BLaER1 treated with 17β-estradiol and CSF1 and Interleukin-3, amounts not matched to agents 10 nM and 100 nM (cell line): Measurements from ENCODE around the gene CERS6.

Experiments
- H3K27ac ChIP-seq, 11 experiments: shearing (Covaris generic); formaldehyde crosslinking; 2 replicates each; pipeline ENCODE4 v1.8.1; 2022
- H3K27me3 ChIP-seq, 11 experiments: shearing (Covaris generic); formaldehyde crosslinking; 2 replicates each; pipeline ENCODE4 v1.8.1; 2022
- H3K36me3 ChIP-seq, 11 experiments: shearing (Covaris generic); formaldehyde crosslinking; 2 replicates each; pipeline ENCODE4 v1.8.1; 2022
- H3K4me1 ChIP-seq, 10 experiments: shearing (Covaris generic); formaldehyde crosslinking; 2 replicates each; pipeline ENCODE4 v1.8.1; 2022
- H3K4me2 ChIP-seq, 11 experiments: shearing (Covaris generic); formaldehyde crosslinking; 2 replicates each; pipeline ENCODE4 v1.8.1; 2022
- H3K4me3 ChIP-seq, 10 experiments: shearing (Covaris generic); formaldehyde crosslinking; 2 replicates each; pipeline ENCODE4 v1.8.1; 2022
- H3K9ac ChIP-seq, 11 experiments: shearing (Covaris generic); formaldehyde crosslinking; 2 replicates each; pipeline ENCODE4 v1.8.1; 2022
- H3K9me3 ChIP-seq, 11 experiments: shearing (Covaris generic); formaldehyde crosslinking; replicated peaks in 1 of 11; 2 replicates each; pipeline ENCODE4 v1.8.1; 2022
- H4K20me1 ChIP-seq, 11 experiments: shearing (Covaris generic); formaldehyde crosslinking; 2 replicates each; pipeline ENCODE4 v1.8.1; 2022
- Cebpa-rat ChIP-seq, 11 experiments: shearing (Covaris generic); IDR thresholded peaks; 2 replicates each; pipeline ENCODE4 v1.8.1; 2022

CERS6 gene

DNA sequence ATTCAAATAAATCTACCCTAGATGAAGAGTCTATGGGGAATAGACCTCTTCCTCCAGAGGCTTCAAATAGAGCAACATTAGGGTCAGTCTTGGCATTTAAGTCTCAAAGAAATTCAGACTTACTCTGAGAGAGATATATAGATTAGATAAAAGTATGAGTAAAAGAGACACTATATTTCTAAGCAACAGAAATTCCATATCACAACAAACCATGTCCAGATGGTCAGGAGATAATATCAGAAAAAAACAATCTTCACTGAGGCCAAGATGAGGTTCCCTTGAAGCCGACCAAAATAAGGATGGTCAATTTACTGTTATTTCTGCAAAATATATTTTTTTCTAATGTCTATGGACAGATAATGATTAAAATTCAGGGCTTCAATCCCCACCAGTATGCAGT, 257.3 kb downstream of the CERS6 start:
- H3K36me3 ChIP-seq = peaks cover 9 to 50% (median 36%) of the 10 kb centered on the region in 11 experiments; a peak in 20 of 22 replicates
- peak overlapping the region in 3 of 11 experiments; percentile 33 to 72 (median 63); a peak in 5 of 22 replicates for H3K4me2 ChIP-seq
- H3K9ac ChIP-seq = no peak overlapping the region
- no peaks in the 10 kb centered on the region for H3K27me3 ChIP-seq
- H3K4me1 ChIP-seq = peaks cover 0 to 36% (median 25%) of the 10 kb centered on the region in 10 experiments; a peak in 16 of 20 replicates
- no peak overlapping the region for H3K4me3 ChIP-seq
- TF ChIP-seq Cebpa-rat (IDR thresholded peaks at IDR 0.05) = no peak
- no peak overlapping the region for H3K27ac ChIP-seq
- no peaks in the 10 kb centered on the region for H3K9me3 ChIP-seq
- H4K20me1 ChIP-seq = peaks cover 0 to 6% (median 0%) of the 10 kb centered on the region in 11 experiments; a peak in 1 of 22 replicates

DNA sequence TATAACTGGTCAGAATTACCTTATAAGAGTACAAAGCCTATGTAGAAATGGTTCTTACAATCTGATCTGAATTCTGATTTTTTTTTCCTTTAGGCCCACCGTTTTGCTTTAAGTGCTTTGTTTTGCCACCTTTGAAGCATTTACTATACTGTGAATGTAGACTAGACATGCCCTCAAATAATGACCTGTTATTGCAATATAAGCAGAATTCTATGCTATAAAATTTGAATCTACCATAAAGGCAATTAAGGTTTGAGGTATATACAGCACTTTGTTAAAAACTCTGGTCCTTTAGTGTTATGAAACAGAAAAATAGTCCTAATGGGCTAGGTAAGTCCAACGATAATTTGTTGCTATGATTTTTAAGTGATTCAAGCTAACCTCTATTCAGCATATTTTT, 259.8 kb downstream of the CERS6 start:
- no peak overlapping the region for H3K9ac ChIP-seq
- H3K4me3 ChIP-seq = no peak overlapping the region
- H3K36me3 ChIP-seq = peaks cover 35 to 74% (median 61%) of the 10 kb centered on the region in 11 experiments
- peaks cover 0 to 32% (median 21%) of the 10 kb centered on the region in 10 experiments; a peak in 16 of 20 replicates for H3K4me1 ChIP-seq
- H4K20me1 ChIP-seq = peaks cover 0 to 6% (median 0%) of the 10 kb centered on the region in 11 experiments; a peak in 1 of 22 replicates
- no peak overlapping the region for H3K4me2 ChIP-seq
- peaks cover 0 to 6% (median 0%) of the 10 kb centered on the region in 11 experiments; a peak in 5 of 22 replicates for H3K9me3 ChIP-seq
- H3K27ac ChIP-seq = no peak overlapping the region
- TF ChIP-seq Cebpa-rat (IDR thresholded peaks at IDR 0.05) = no peak
- no peaks in the 10 kb centered on the region for H3K27me3 ChIP-seq

DNA sequence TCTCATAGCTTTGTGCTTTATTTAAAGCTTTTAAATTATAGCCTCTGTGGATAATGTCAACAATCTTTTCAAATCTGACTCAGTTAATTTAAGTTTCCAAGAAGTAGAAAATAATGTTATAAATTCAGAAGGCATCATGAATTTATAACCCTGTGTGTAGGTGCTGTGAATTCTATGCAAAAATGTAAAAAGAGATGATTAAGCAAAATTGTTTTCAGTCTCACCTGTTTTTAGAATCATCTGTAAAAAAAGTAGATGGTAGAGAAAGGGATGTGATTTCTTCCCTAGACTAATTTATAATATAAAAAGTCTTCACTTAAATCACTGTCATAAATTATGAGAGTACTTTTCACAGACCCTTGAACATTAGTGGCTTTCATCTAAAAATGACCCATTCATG, 260.8 kb downstream of the CERS6 start:
- Histone ChIP-seq H3K27ac (peak overlapping the region in 4 of 11 experiments; percentile 37 to 47 (median 42); a peak in 6 of 22 replicates), H3K4me2 (no peak overlapping the region), H3K9me3 (peaks cover 0 to 7% (median 0%) of the 10 kb centered on the region in 11 experiments; a peak in 5 of 22 replicates), H3K27me3 (no peaks in the 10 kb centered on the region), H3K4me3 (no peak overlapping the region), H3K4me1 (peaks cover 0 to 23% (median 12%) of the 10 kb centered on the region in 10 experiments; a peak in 14 of 20 replicates), H3K36me3 (peaks cover 45 to 82% (median 69%) of the 10 kb centered on the region in 11 experiments), H4K20me1 (peaks cover 0 to 3% (median 0%) of the 10 kb centered on the region in 11 experiments; a peak in 1 of 22 replicates), H3K9ac (no peak overlapping the region)
- no peak for TF ChIP-seq Cebpa-rat (IDR thresholded peaks at IDR 0.05)

DNA sequence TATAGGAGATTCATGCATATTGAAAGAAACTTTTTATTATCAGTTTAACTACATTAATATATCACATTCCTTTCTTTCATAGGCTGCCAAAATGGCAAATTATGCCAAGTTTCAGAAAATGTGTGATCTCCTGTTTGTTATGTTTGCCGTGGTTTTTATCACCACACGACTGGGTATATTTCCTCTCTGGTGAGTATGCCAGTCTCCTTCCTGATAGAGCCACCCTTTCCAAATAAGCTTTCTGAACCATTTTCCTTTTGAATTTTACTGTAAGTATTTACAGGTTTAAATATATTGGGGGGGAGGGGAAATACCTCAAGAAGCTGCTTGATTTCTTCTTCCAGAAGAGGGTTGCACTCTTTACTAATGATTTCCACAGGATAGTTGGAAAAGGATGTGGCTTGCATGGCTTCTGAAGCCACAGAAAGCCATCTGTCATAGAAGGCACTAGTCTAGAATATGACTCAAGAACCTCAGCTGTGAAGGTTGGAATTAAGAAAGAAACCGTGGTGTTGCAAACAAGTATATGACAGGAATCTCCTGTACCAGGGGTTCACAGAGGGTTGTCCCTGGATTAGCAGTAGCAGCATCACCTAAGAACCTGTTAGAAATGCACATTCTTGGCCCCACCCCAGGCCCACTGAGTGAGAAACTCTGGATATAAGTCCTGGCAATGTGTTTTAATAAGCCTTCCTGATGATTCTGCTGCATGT, 261.9 kb downstream of the CERS6 start:
- no peak overlapping the region for H3K9ac ChIP-seq
- no peaks in the 10 kb centered on the region for H4K20me1 ChIP-seq
- peak overlapping the region in 2 of 11 experiments; percentile 12 to 20; a peak in 2 of 22 replicates for H3K4me2 ChIP-seq
- peak overlapping the region in 6 of 11 experiments; percentile 17 to 48 (median 42); a peak in 10 of 22 replicates for H3K27ac ChIP-seq
- H3K27me3 ChIP-seq = no peaks in the 10 kb centered on the region
- peaks cover 0 to 13% (median under 1%) of the 10 kb centered on the region in 11 experiments; a peak in 5 of 22 replicates for H3K9me3 ChIP-seq
- TF ChIP-seq Cebpa-rat (IDR thresholded peaks at IDR 0.05) = peak in 1 of 11 experiments; percentile 35; a peak in 2 of 22 replicates
- H3K36me3 ChIP-seq = peaks cover 56 to 94% (median 80%) of the 10 kb centered on the region in 11 experiments
- no peak overlapping the region for H3K4me3 ChIP-seq
- H3K4me1 ChIP-seq = peaks cover 0 to 12% (median 4%) of the 10 kb centered on the region in 10 experiments; a peak in 11 of 20 replicates

DNA sequence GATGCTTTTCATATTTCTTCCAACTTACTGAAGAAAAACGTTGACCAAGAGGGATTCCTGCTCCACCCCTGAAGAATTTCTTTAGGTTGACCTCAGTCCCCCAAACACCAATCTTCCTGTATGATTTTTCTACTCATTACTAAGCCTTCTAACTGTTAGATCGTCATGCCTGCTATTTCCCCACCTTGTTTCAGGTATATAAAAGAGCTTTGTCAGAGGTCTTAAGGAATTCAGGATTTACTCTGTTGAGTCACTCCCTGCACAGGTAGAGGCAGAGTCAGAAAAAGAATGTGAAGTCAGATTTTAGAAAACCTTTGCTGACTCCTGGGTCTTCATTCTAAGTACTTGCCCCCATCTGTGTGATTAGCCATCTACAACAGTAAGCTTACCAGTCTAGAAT, 262.6 kb downstream of the CERS6 start:
- H3K4me2 ChIP-seq = no peak overlapping the region
- H4K20me1 ChIP-seq = no peaks in the 10 kb centered on the region
- no peak overlapping the region for H3K9ac ChIP-seq
- H3K9me3 ChIP-seq = peaks cover 0 to 16% (median 4%) of the 10 kb centered on the region in 11 experiments; a peak in 6 of 22 replicates
- H3K4me3 ChIP-seq = no peak overlapping the region
- H3K27me3 ChIP-seq = no peaks in the 10 kb centered on the region
- peaks cover 62 to 97% (median 87%) of the 10 kb centered on the region in 11 experiments for H3K36me3 ChIP-seq
- peaks cover 0 to 10% (median 2%) of the 10 kb centered on the region in 10 experiments; a peak in 4 of 20 replicates for H3K4me1 ChIP-seq
- H3K27ac ChIP-seq = peak overlapping the region in 5 of 11 experiments; percentile 4 to 48 (median 34); a peak in 6 of 22 replicates
- TF ChIP-seq Cebpa-rat (IDR thresholded peaks at IDR 0.05) = no peak

- H3K4me3 ChIP-seq = no peak overlapping the region
- H3K27me3 ChIP-seq = no peaks in the 10 kb centered on the region
- no peak overlapping the region for H3K4me2 ChIP-seq
- no peak overlapping the region for H3K27ac ChIP-seq
- peaks cover 65 to 97% (median 86%) of the 10 kb centered on the region in 11 experiments for H3K36me3 ChIP-seq
- H4K20me1 ChIP-seq = no peaks in the 10 kb centered on the region
- peaks cover 0 to 10% (median 2%) of the 10 kb centered on the region in 10 experiments; a peak in 4 of 20 replicates for H3K4me1 ChIP-seq
- no peak overlapping the region for H3K9ac ChIP-seq
- H3K9me3 ChIP-seq = peaks cover 0 to 19% (median 4%) of the 10 kb centered on the region in 11 experiments; a peak in 6 of 22 replicates
- TF ChIP-seq Cebpa-rat (IDR thresholded peaks at IDR 0.05) = no peak
These were observed 263.4 kb downstream of the CERS6 start for GRCh38 chr2:168719446-168719845.

DNA sequence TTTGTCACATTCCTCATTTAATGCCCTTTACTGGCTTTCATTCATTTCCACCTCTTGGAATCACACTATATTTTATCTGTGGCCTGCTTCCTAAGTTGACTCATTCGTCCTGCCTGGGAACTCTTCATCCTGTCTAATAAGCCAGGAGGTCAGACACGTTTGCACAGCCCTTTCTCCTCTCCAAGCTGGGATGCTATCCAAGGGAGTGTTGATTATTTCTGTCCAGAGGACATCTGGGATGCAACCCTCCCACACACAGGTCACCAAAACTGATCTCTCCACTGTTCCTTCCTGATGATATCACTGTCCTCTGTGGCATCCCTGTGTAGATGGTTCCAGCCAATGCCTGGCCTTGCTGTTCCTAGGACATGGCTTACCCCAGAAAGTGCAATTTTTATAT, 266.5 kb downstream of the CERS6 start:
- Histone ChIP-seq H3K27ac (no peak overlapping the region), H3K27me3 (no peaks in the 10 kb centered on the region), H3K4me2 (no peak overlapping the region), H3K4me3 (no peak overlapping the region), H4K20me1 (no peaks in the 10 kb centered on the region), H3K9ac (no peak overlapping the region), H3K9me3 (peaks cover 0 to 19% (median 4%) of the 10 kb centered on the region in 11 experiments; a peak in 6 of 22 replicates), H3K36me3 (peaks cover 69 to 97% (median 77%) of the 10 kb centered on the region in 11 experiments), H3K4me1 (peaks cover 0 to 6% (median 0%) of the 10 kb centered on the region in 10 experiments; a peak in 2 of 20 replicates)
- no peak for TF ChIP-seq Cebpa-rat (IDR thresholded peaks at IDR 0.05)

DNA sequence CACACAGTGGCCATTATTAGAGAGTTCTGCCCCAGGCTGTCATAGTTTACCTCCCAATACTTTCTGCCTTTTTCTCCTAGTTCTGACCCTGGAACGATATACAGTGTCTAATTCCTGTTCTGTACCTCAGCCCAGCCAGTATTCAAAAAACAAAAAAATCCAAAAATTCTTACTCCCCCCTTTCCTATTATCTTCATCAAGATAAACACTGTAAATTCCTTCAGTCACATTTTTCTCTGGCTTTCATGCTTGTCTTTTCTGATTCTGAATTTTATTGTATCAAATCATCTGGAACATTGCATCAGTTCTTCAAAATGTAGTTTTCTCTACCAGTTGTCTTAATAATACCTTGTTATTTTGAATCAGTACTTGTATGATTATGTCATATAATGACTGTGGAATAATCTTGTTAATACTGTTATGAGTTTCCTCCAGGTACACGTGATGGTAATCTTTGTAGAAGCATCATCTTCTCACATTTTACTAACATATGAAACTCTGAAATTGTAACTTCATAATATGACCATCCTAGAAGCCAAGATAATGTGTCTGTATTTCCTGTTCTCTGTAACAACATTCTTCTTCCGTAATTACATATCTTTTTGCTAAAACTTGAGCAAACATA, 267.3 kb downstream of the CERS6 start:
- Histone ChIP-seq H3K27ac (no peak overlapping the region), H3K36me3 (peaks cover 61 to 89% (median 71%) of the 10 kb centered on the region in 11 experiments), H3K9ac (no peak overlapping the region), H3K4me1 (no peaks in the 10 kb centered on the region), H3K4me3 (no peak overlapping the region), H4K20me1 (no peaks in the 10 kb centered on the region), H3K9me3 (peaks cover 0 to 19% (median 4%) of the 10 kb centered on the region in 11 experiments; a peak in 6 of 22 replicates), H3K27me3 (no peaks in the 10 kb centered on the region), H3K4me2 (no peak overlapping the region)
- TF ChIP-seq Cebpa-rat (IDR thresholded peaks at IDR 0.05) = no peak

- Histone ChIP-seq H3K4me2 (no peak overlapping the region), H3K4me3 (no peak overlapping the region), H3K9me3 (peaks cover 0 to 11% (median 0%) of the 10 kb centered on the region in 11 experiments; a peak in 1 of 22 replicates), H4K20me1 (no peaks in the 10 kb centered on the region), H3K27me3 (no peaks in the 10 kb centered on the region), H3K27ac (no peak overlapping the region), H3K9ac (no peak overlapping the region), H3K4me1 (peaks cover 0 to 13% (median 2%) of the 10 kb centered on the region in 10 experiments; a peak in 9 of 20 replicates), H3K36me3 (peaks cover 33 to 68% (median 45%) of the 10 kb centered on the region in 11 experiments)
- TF ChIP-seq Cebpa-rat (IDR thresholded peaks at IDR 0.05) = no peak
These were observed 270.3 kb downstream of the CERS6 start for GRCh38 chr2:168726375-168726774.
